Muscle layer of colon (tissue), 2 donors: ENCODE measurements around the gene HPD.
"Not testable (repeated sequence)": the region's sequence is repeated elsewhere in the genome, so short reads cannot be mapped to it uniquely, and the experiment has no call there.

ENCODE experiments used
- H3K27ac ChIP-seq: one replicate; pipeline ENCODE4 v1.7.0; 2013; ENCODE audit warnings: low read depth, mild to moderate bottlenecking, low read length, moderate library complexity
- H3K27me3 ChIP-seq, 2 donors: one replicate each; pipeline ENCODE4 v1.7.0; 2013; ENCODE audit warnings: low read length in 2 of 2, mild to moderate bottlenecking in 2 of 2; ENCODE audit not compliant: insufficient read depth in 2 of 2, control insufficient read depth in 1 of 2
- H3K36me3 ChIP-seq: one replicate; pipeline ENCODE4 v1.7.0; 2013; ENCODE audit warnings: mild to moderate bottlenecking, low read length; ENCODE audit not compliant: insufficient read depth
- H3K4me1 ChIP-seq: one replicate; pipeline ENCODE4 v1.7.0; 2013; ENCODE audit warnings: mild to moderate bottlenecking, low read length; ENCODE audit not compliant: insufficient read depth
- H3K4me3 ChIP-seq, 2 donors: one replicate each; pipeline ENCODE4 v1.7.0; 2013; ENCODE audit warnings: low read length in 2 of 2, low read depth in 1 of 2, mild to moderate bottlenecking in 1 of 2, moderate library complexity in 1 of 2
- H3K9ac ChIP-seq: one replicate; pipeline ENCODE4 v1.7.0; 2013; ENCODE audit warnings: low read length
- H3K9me3 ChIP-seq: one replicate; pipeline ENCODE4 v1.7.0; 2013; ENCODE audit warnings: mild to moderate bottlenecking, low read length
- donor health status: abdominal sarcoma.
- donor health status: Adenocarcinoma of cecum.

Gene HPD

GRCh38 chr12:121861636-121862254 is 3.1 kb upstream of the HPD start:
- H3K36me3 ChIP-seq: no peaks in the 10 kb centered on the region
- H3K9me3 ChIP-seq: no peaks in the 10 kb centered on the region
- no peak overlapping the region for H3K27ac ChIP-seq
- H3K9ac ChIP-seq: no peak overlapping the region
- peaks cover 25% of the 10 kb centered on the region for H3K4me1 ChIP-seq
- no peaks in the 10 kb centered on the region for H3K27me3 ChIP-seq
- no peak overlapping the region for H3K4me3 ChIP-seq

GRCh38 chr12:121860699-121861098 is 2.0 kb upstream of the HPD start:
- not testable (repeated sequence) for H3K9me3 ChIP-seq, H3K4me3 ChIP-seq, H3K27ac ChIP-seq, H3K27me3 ChIP-seq, H3K36me3 ChIP-seq, H3K9ac ChIP-seq
- H3K4me1 ChIP-seq: peaks cover 25% of the 10 kb centered on the region

GRCh38 chr12:121860257-121860656 is 1.6 kb upstream of the HPD start:
- Histone ChIP-seq H3K9me3 (no peaks in the 10 kb centered on the region), H3K36me3 (no peaks in the 10 kb centered on the region), H3K27ac (no peak overlapping the region), H3K27me3 (no peaks in the 10 kb centered on the region), H3K4me3 (no peak overlapping the region), H3K9ac (no peak overlapping the region), H3K4me1 (peaks cover 25% of the 10 kb centered on the region)

- Histone ChIP-seq H3K27ac (peak overlapping the region; percentile 76), H3K27me3 (no peaks in the 10 kb centered on the region), H3K9me3 (no peaks in the 10 kb centered on the region), H3K4me3 (peak overlapping the region in 1 of 2 donors; percentile 30), H3K9ac (no peak overlapping the region), H3K4me1 (peaks cover 25% of the 10 kb centered on the region), H3K36me3 (no peaks in the 10 kb centered on the region)
These were observed 369 bp downstream of the HPD start for GRCh38 chr12:121858318-121858661.

GRCh38 chr12:121857322-121858246 is 1.1 kb downstream of the HPD start:
- Histone ChIP-seq H3K9me3 (no peaks in the 10 kb centered on the region), H3K27ac (peak overlapping the region; percentile 76), H3K36me3 (no peaks in the 10 kb centered on the region), H3K4me3 (no peak overlapping the region), H3K9ac (no peak overlapping the region), H3K4me1 (peaks cover 25% of the 10 kb centered on the region), H3K27me3 (no peaks in the 10 kb centered on the region)

- H3K27ac ChIP-seq, H3K4me1 ChIP-seq, H3K27me3 ChIP-seq, H3K9ac ChIP-seq, H3K9me3 ChIP-seq, H3K36me3 ChIP-seq, H3K4me3 ChIP-seq: not testable (repeated sequence)
These were observed 6.3 kb downstream of the HPD start for GRCh38 chr12:121852392-121852791.

- H3K36me3 ChIP-seq: no peaks in the 10 kb centered on the region
- no peaks in the 10 kb centered on the region for H3K27me3 ChIP-seq
- H3K9me3 ChIP-seq: no peaks in the 10 kb centered on the region
- no peaks in the 10 kb centered on the region for H3K4me1 ChIP-seq
- H3K9ac ChIP-seq: no peak overlapping the region
- no peak overlapping the region for H3K27ac ChIP-seq
- no peak overlapping the region for H3K4me3 ChIP-seq
These were observed 9.0 kb downstream of the HPD start for GRCh38 chr12:121849665-121850064.

GRCh38 chr12:121849211-121849610 is 9.4 kb downstream of the HPD start:
- H3K27me3 ChIP-seq: no peaks in the 10 kb centered on the region
- no peaks in the 10 kb centered on the region for H3K9me3 ChIP-seq
- H3K4me1 ChIP-seq: no peaks in the 10 kb centered on the region
- H3K27ac ChIP-seq: no peak overlapping the region
- no peaks in the 10 kb centered on the region for H3K36me3 ChIP-seq
- H3K4me3 ChIP-seq: no peak overlapping the region
- no peak overlapping the region for H3K9ac ChIP-seq

- no peaks in the 10 kb centered on the region for H3K27me3 ChIP-seq
- no peaks in the 10 kb centered on the region for H3K9me3 ChIP-seq
- no peaks in the 10 kb centered on the region for H3K4me1 ChIP-seq
- H3K27ac ChIP-seq: no peak overlapping the region
- H3K4me3 ChIP-seq: no peak overlapping the region
- H3K9ac ChIP-seq: no peak overlapping the region
- H3K36me3 ChIP-seq: no peaks in the 10 kb centered on the region
These were observed 13.0 kb downstream of the HPD start for GRCh38 chr12:121845701-121846100.

- no peaks in the 10 kb centered on the region for H3K27me3 ChIP-seq
- no peak overlapping the region for H3K9ac ChIP-seq
- no peaks in the 10 kb centered on the region for H3K36me3 ChIP-seq
- peaks cover 5% of the 10 kb centered on the region for H3K4me1 ChIP-seq
- H3K9me3 ChIP-seq: no peaks in the 10 kb centered on the region
- no peak overlapping the region for H3K27ac ChIP-seq
- H3K4me3 ChIP-seq: no peak overlapping the region
These were observed 15.2 kb downstream of the HPD start for GRCh38 chr12:121843236-121843982.

- no peaks in the 10 kb centered on the region for H3K9me3 ChIP-seq
- peak overlapping the region; percentile 36 for H3K9ac ChIP-seq
- peak overlapping the region; percentile 72 for H3K27ac ChIP-seq
- peak overlapping the region; percentile 64 to 92 for H3K4me3 ChIP-seq
- H3K27me3 ChIP-seq: no peaks in the 10 kb centered on the region
- H3K4me1 ChIP-seq: peaks cover 5% of the 10 kb centered on the region
- no peaks in the 10 kb centered on the region for H3K36me3 ChIP-seq
These were observed 18.5 kb downstream of the HPD start for GRCh38 chr12:121839993-121840761.
